Measurements from ENCODE around the gene ARF6. TPM values are rescaled to one million over a fixed set of nuclear protein-coding genes. Genes with fewer than 3 reads are reported as not detected.
A peak's percentile ranks its signal among the peaks of the same experiment; 100 is the strongest.

The ARF6 gene
- total and polyA plus RNA-seq, 9 of the 15 experiments (the other 6 are each of a cell fraction or from before 2014, with no cell fraction given) = 15.3 to 35.2 (median 24.9) TPM

GRCh38 chr14:49862089-49862673, 30.7 kb upstream of the ARF6 start:
- peak overlapping the region; percentile 98 for H2AFZ ChIP-seq (ENCODE audit: low read depth, low read length)
- H3K27ac ChIP-seq (ENCODE audit: extremely low read depth, low read depth, low read length) = peak overlapping the region; percentile 98
- no peaks in the 10 kb centered on the region for H3K36me3 ChIP-seq (ENCODE audit: control insufficient read depth, insufficient read depth, low read length)
- H3K4me3 ChIP-seq = peak overlapping the region; percentile 58
- WGBS (ENCODE audit: insufficient coverage, low coverage, missing lambda C conversion rate) = under 1% methylated on average over 23 of the region's 30 CpGs
- peaks cover 7 to 29% of the 10 kb centered on the region in 2 experiments; a peak in 4 of 5 replicates for H3K4me1 ChIP-seq (replicated peaks in 1 of 2; ENCODE audit: control insufficient read depth in 2 of 2, insufficient read depth in 2 of 2, low read length in 2 of 2)
- intact Hi-C loops (cut with micrococcal nuclease) = loop anchor here (2.0 to 10.0 kb wide), 6 partner anchors 31 to 673 kb away; partner anchors contain the start of genes ARF6, MAP4K5 and SOS2
- ChIA-PET POLR2A (interaction anchor here (0.7 to 4.2 kb wide), 18 partner anchors 10 to 1305 kb away, joined by 3 to 32 read pairs (median 4); partner anchors contain the start of genes KLHDC2 and NEMF), CTCF (ENCODE audit: low intra/inter-chr PET ratio) (interaction anchor here (0.7 to 2.3 kb wide), 3 partner anchors 10 to 243 kb away, joined by 4 to 11 read pairs (median 4); partner anchors contain the start of gene NEMF)
- H3K9me1 ChIP-seq (ENCODE audit: control insufficient read depth, insufficient read depth, low read length) = no peaks in the 10 kb centered on the region
- H3K27me3 ChIP-seq (ENCODE audit: control insufficient read depth in 2 of 2, insufficient read depth in 2 of 2, low read length in 2 of 2) = no peaks in the 10 kb centered on the region
- FAIRE-seq = peak; percentile 75
- peak; percentile 18 for ATAC-seq
- no peaks in the 10 kb centered on the region for H4K20me1 ChIP-seq (replicated peaks; ENCODE audit: control insufficient read depth, insufficient read depth, low read length)
- no TSS peak for BruUV-seq (replicated peaks)
- DNase-seq (ENCODE audit: extremely low read depth in 1 of 4, low spot score in 3 of 4) = peak; percentile 27 to 85 (median 41)
- peak overlapping the region; percentile 88 to 97; a peak in 3 of 4 replicates for H3K9ac ChIP-seq (ENCODE audit: insufficient read depth in 1 of 2, low read depth in 2 of 2, low read length in 2 of 2)
- H3K9me3 ChIP-seq (replicated peaks; ENCODE audit: control insufficient read depth, insufficient read depth, low read depth, low read length) = no peaks in the 10 kb centered on the region
- in situ Hi-C loops (cut with MboI) = loop anchor here (5.0 to 25.0 kb wide), 2 partner anchors 240 to 675 kb away; partner anchors contain the start of gene MAP4K5
- H3K4me2 ChIP-seq (ENCODE audit: insufficient read depth, low read length) = peak overlapping the region; percentile 98
- peaks cover 3% of the 10 kb centered on the region; the same call in 1 of the 3 replicates for H3K79me2 ChIP-seq (ENCODE audit: control insufficient read depth, insufficient read depth, low read length)
- TF ChIP-seq CXXC5 (CRISPR knock-in tag; IDR thresholded peaks at IDR 0.05) (no peak), ARID2 (IDR thresholded peaks at IDR 0.05) (0 out of 2 replicates have a peak, but pooled peaks have one; percentile 0), ZNF41 (CRISPR knock-in tag; conservative IDR thresholded peaks at IDR 0.05) (no peak), ZNF609 (CRISPR knock-in tag; IDR thresholded peaks at IDR 0.05; ENCODE audit: borderline replicate concordance) (no peak), HEY1 (CRISPR knock-in tag; IDR thresholded peaks at IDR 0.05; ENCODE audit: borderline replicate concordance) (no peak), ZNF764 (CRISPR knock-in tag; IDR thresholded peaks at IDR 0.05; ENCODE audit: low read depth) (peak; percentile 99), ZC3H8 (IDR thresholded peaks at IDR 0.05) (no peak)
- TF ChIP-seq, protein P1, sequence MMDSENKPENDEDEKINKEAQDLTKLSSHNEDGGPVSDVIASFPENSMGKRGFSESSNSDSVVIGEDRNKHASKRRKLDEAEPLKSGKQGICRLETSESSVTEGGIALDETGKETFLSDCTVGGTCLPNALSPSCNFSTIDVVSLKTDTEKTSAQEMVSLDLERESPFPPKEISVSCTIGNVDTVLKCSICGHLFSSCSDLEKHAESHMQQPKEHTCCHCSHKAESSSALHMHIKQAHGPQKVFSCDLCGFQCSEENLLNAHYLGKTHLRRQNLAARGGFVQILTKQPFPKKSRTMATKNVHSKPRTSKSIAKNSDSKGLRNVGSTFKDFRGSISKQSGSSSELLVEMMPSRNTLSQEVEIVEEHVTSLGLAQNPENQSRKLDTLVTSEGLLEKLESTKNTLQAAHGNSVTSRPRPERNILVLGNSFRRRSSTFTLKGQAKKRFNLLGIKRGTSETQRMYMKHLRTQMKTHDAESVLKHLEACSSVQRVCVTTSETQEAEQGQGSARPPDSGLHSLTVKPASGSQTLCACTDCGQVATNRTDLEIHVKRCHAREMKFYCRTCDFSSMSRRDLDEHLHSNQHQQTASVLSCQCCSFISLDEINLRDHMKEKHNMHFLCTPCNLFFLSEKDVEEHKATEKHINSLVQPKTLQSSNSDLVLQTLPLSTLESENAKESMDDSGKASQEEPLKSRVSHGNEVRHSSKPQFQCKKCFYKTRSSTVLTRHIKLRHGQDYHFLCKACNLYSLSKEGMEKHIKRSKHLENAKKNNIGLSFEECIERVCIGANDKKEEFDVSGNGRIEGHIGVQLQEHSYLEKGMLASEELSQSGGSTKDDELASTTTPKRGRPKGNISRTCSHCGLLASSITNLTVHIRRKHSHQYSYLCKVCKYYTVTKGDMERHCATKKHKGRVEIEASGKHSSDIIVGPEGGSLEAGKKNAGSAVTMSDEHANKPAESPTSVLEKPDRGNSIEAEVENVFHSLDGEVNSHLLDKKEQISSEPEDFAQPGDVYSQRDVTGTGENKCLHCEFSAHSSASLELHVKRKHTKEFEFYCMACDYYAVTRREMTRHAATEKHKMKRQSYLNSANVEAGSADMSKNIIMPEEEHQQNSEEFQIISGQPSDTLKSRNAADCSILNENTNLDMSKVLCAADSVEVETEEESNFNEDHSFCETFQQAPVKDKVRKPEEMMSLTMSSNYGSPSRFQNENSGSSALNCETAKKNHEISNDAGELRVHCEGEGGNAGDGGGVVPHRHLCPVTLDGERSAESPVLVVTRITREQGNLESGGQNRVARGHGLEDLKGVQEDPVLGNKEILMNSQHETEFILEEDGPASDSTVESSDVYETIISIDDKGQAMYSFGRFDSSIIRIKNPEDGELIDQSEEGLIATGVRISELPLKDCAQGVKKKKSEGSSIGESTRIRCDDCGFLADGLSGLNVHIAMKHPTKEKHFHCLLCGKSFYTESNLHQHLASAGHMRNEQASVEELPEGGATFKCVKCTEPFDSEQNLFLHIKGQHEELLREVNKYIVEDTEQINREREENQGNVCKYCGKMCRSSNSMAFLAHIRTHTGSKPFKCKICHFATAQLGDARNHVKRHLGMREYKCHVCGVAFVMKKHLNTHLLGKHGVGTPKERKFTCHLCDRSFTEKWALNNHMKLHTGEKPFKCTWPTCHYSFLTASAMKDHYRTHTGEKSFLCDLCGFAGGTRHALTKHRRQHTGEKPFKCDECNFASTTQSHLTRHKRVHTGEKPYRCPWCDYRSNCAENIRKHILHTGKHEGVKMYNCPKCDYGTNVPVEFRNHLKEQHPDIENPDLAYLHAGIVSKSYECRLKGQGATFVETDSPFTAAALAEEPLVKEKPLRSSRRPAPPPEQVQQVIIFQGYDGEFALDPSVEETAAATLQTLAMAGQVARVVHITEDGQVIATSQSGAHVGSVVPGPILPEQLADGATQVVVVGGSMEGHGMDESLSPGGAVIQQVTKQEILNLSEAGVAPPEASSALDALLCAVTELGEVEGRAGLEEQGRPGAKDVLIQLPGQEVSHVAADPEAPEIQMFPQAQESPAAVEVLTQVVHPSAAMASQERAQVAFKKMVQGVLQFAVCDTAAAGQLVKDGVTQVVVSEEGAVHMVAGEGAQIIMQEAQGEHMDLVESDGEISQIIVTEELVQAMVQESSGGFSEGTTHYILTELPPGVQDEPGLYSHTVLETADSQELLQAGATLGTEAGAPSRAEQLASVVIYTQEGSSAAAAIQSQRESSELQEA (IDR thresholded peaks at IDR 0.05; ENCODE audit: low read depth) = no peak; the same call in 1 of the 2 replicates

Measured in K562 (cell line).